ENCODE measurements around the gene SLC35E1. TPM values are rescaled to one million over a fixed set of nuclear protein-coding genes. Genes with fewer than 3 reads are reported as not detected.

The SLC35E1 gene
- total RNA-seq, 1 experiment from 2014 or later: 35.8 TPM

DNA sequence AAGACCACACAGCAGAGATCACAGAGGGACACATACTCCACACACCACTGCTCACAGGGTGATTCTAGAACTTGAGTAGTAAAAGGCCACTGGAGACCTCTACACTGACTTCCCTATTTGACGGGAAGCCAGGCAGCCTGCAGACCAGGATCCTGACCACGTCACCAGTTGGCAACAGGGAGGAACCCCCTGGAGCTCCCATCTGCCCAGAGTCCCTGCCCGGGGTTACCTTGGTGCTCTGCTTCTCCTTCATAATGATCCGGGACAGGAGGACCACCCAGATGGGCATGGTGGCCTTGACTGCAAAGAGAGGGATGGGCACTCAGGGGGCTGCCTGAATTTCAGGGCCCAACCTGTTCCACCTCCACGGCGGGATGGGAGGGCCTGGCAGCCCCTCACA lies 932 bp downstream of the SLC35E1 start:
- H3K4me2 ChIP-seq (ENCODE audit: insufficient read depth, insufficient read length, low read length): peak overlapping the region; percentile 72
- no peaks in the 10 kb centered on the region for H3K4me1 ChIP-seq (ENCODE audit: insufficient read depth, low read length)
- H3K56ac ChIP-seq (ENCODE audit: insufficient read length, low read depth, low read length): no peak overlapping the region
- no peak overlapping the region for H3K27ac ChIP-seq (ENCODE audit: insufficient read length, low read depth, low read length)
- H3K18ac ChIP-seq (ENCODE audit: insufficient read length, low read depth, low read length): no peak overlapping the region
- Mint-ChIP-seq H3K4me1 (peaks cover 18 to 19% of the 10 kb centered on the region in 2 experiments), H3K4me3 (peak overlapping the region; percentile 82 to 88), H3K9me3 (no peaks in the 10 kb centered on the region; a peak in 1 of 5 replicates), H3K36me3 (ENCODE audit: insufficient read depth in 1 of 3, low read depth in 3 of 3) (peaks cover 16 to 45% (median 39%) of the 10 kb centered on the region in 3 experiments; a peak in 6 of 7 replicates), H3K27me3 (ENCODE audit: low read depth) (no peaks in the 10 kb centered on the region), H3K27ac (peak overlapping the region in 2 of 3 experiments; percentile 68 to 70; a peak in 3 of 7 replicates)
- H2BK15ac ChIP-seq (ENCODE audit: low read depth, low read length): no peak overlapping the region
- no peak overlapping the region for H2BK5ac ChIP-seq (ENCODE audit: insufficient read length, low read length)
- no peaks in the 10 kb centered on the region; the same call in 1 of the 2 replicates for H3K79me2 ChIP-seq (ENCODE audit: insufficient read depth, low read length)
- WGBS (ENCODE audit: extremely low coverage, insufficient read length, low lambda C conversion rate): no CpG with 5 or more reads among the region's 6 CpGs
- no peak for DNase-seq
- H4K5ac ChIP-seq (ENCODE audit: insufficient read length, low read depth, low read length): no peak overlapping the region
- no peak overlapping the region; the same call in 1 of the 2 replicates for H3K14ac ChIP-seq (ENCODE audit: insufficient read depth, low read length)
- no peak overlapping the region for H4K8ac ChIP-seq (replicated peaks; ENCODE audit: insufficient read length, low read depth, low read length)
- H2BK20ac ChIP-seq (ENCODE audit: low read depth, low read length, poor library complexity, severe bottlenecking): no peak overlapping the region
- H4K91ac ChIP-seq (ENCODE audit: insufficient read length, low read depth, low read length): no peak overlapping the region
- no peak overlapping the region for H2AK5ac ChIP-seq (ENCODE audit: insufficient read length, low read length)
- H3K27me3 ChIP-seq (ENCODE audit: insufficient read depth, low read length): no peaks in the 10 kb centered on the region
- no peak overlapping the region for H3T11ph ChIP-seq (ENCODE audit: low read length)
- no peak overlapping the region for H2BK12ac ChIP-seq (ENCODE audit: insufficient read length, low read depth, low read length)
- H3K9ac ChIP-seq (ENCODE audit: extremely low read depth, insufficient read length, low read length): peak overlapping the region; percentile 39
- no peak overlapping the region for H2BK120ac ChIP-seq (ENCODE audit: low read depth, low read length, poor library complexity, severe bottlenecking)
- peaks cover 12% of the 10 kb centered on the region for H3K23me2 ChIP-seq (ENCODE audit: insufficient read length, low read depth, low read length, poor library complexity, severe bottlenecking)
- no peak overlapping the region for H3K23ac ChIP-seq (ENCODE audit: insufficient read length, low read depth, low read length)
- H4K20me1 ChIP-seq (ENCODE audit: control insufficient read depth, insufficient read depth, insufficient read length): no peaks in the 10 kb centered on the region
- H2AFZ ChIP-seq (ENCODE audit: low read length): no peak overlapping the region
- no peak overlapping the region for H3K4ac ChIP-seq (ENCODE audit: low read depth, low read length)
- H3K9me3 ChIP-seq (ENCODE audit: control insufficient read depth, low read depth, low read length): no peaks in the 10 kb centered on the region
- H3K79me1 ChIP-seq (ENCODE audit: insufficient read depth, low read depth, low read length, poor library complexity, severe bottlenecking): peaks cover 14% of the 10 kb centered on the region
- TF ChIP-seq, protein P1, sequence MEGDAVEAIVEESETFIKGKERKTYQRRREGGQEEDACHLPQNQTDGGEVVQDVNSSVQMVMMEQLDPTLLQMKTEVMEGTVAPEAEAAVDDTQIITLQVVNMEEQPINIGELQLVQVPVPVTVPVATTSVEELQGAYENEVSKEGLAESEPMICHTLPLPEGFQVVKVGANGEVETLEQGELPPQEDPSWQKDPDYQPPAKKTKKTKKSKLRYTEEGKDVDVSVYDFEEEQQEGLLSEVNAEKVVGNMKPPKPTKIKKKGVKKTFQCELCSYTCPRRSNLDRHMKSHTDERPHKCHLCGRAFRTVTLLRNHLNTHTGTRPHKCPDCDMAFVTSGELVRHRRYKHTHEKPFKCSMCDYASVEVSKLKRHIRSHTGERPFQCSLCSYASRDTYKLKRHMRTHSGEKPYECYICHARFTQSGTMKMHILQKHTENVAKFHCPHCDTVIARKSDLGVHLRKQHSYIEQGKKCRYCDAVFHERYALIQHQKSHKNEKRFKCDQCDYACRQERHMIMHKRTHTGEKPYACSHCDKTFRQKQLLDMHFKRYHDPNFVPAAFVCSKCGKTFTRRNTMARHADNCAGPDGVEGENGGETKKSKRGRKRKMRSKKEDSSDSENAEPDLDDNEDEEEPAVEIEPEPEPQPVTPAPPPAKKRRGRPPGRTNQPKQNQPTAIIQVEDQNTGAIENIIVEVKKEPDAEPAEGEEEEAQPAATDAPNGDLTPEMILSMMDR (conservative IDR thresholded peaks at IDR 0.05): no peak
